Neural cell (in vitro differentiated cells): ENCODE measurements around the gene TECPR1. TPM values are rescaled to one million over a fixed set of nuclear protein-coding genes. Genes with fewer than 3 reads are reported as not detected.

Experiments used
- H2AFZ ChIP-seq: fragments of 200-600, 300-800 bp; sonication (generic), shearing (Covaris generic); 2 replicates; pipeline ENCODE4 v1.6.0; 2014; ENCODE audit warnings: low read depth, mild to moderate bottlenecking, antibody characterized with exemption, low read length, moderate library complexity
- H3F3A ChIP-seq: fragments of 200-600 bp; shearing (Covaris generic); 2 replicates; pipeline ENCODE4 v1.6.1; 2016; ENCODE audit warnings: mild to moderate bottlenecking, moderate library complexity, mixed read lengths, antibody characterized with exemption, low read length; ENCODE audit not compliant: insufficient read depth, poor library complexity, severe bottlenecking
- H3K27ac ChIP-seq: fragments of 200-600, 300-800 bp; sonication (generic), shearing (Covaris generic); 2 replicates; pipeline ENCODE4 v1.5.1; 2014; ENCODE audit warnings: mild to moderate bottlenecking, low read length, moderate library complexity
- H3K27me3 ChIP-seq: fragments of 300-800, 200-600 bp; sonication (generic), shearing (Covaris generic); 2 replicates; pipeline ENCODE4 v1.6.0; 2014; ENCODE audit warnings: mild to moderate bottlenecking, low read depth, low read length, moderate library complexity; ENCODE audit not compliant: insufficient read depth
- H3K36me3 ChIP-seq: fragments of 300-800, 200-600 bp; sonication (generic), shearing (Covaris generic); 2 replicates; pipeline ENCODE4 v1.5.1; 2014; ENCODE audit warnings: mild to moderate bottlenecking, antibody characterized with exemption, low read length, moderate library complexity; ENCODE audit not compliant: insufficient read depth
- H3K4me2 ChIP-seq: fragments of 300-800, 200-600 bp; sonication (generic), shearing (Covaris generic); 2 replicates; pipeline ENCODE4 v1.6.0; 2014; ENCODE audit warnings: mild to moderate bottlenecking, low read length
- H3K4me3 ChIP-seq: fragments of 300-800, 200-600 bp; sonication (generic), shearing (Covaris generic); 2 replicates; pipeline ENCODE4 v1.5.1; 2014; ENCODE audit warnings: mild to moderate bottlenecking, low read length, moderate library complexity
- H3K79me2 ChIP-seq: fragments of 200-600 bp; shearing (Covaris generic); replicated peaks from 2 replicates; pipeline ENCODE4 v1.6.0; 2014; ENCODE audit warnings: mild to moderate bottlenecking, low read length, moderate library complexity; ENCODE audit not compliant: insufficient read depth
- H3K9ac ChIP-seq: fragments of 300-800, 200-600 bp; sonication (generic), shearing (Covaris generic); 2 replicates; pipeline ENCODE4 v1.6.1; 2016; ENCODE audit warnings: mild to moderate bottlenecking, low read length, mixed read lengths
- H3K9me2 ChIP-seq: fragments of 200-600 bp; shearing (Covaris generic); 2 replicates; pipeline ENCODE4 v1.6.1; 2016; ENCODE audit warnings: mild to moderate bottlenecking, low read length, mixed read lengths; ENCODE audit not compliant: insufficient read depth
- H3K9me3 ChIP-seq: fragments of 200-600, 300-800 bp; sonication (generic), shearing (Covaris generic); 2 replicates; pipeline ENCODE4 v1.6.1; 2016; ENCODE audit warnings: mild to moderate bottlenecking, mixed run types, low read length, moderate library complexity, mixed read lengths
- H4K20me1 ChIP-seq: fragments of 200-600 bp; shearing (Covaris generic); 2 replicates; pipeline ENCODE4 v1.6.1; 2016; ENCODE audit warnings: mild to moderate bottlenecking, mixed run types; ENCODE audit not compliant: insufficient read depth
- CTCF ChIP-seq: fragments of 450-650 bp; IDR thresholded peaks from 2 replicates; pipeline ENCODE4 v1.5.1; 2014; ENCODE audit warnings: antibody characterized with exemption, mild to moderate bottlenecking, moderate library complexity; ENCODE audit not compliant: poor library complexity, severe bottlenecking
- EP300 ChIP-seq: fragments of 450-650 bp; conservative IDR thresholded peaks from 2 replicates; pipeline ENCODE4 v1.6.1; 2014; ENCODE audit warnings: antibody characterized with exemption, mild to moderate bottlenecking, moderate library complexity; ENCODE audit not compliant: poor library complexity, severe bottlenecking
- EZH2 ChIP-seq: fragments of 200-600, 300-800 bp; shearing (Covaris generic), sonication (generic); IDR thresholded peaks from 2 replicates; pipeline ENCODE4 v1.6.1; 2014; ENCODE audit warnings: antibody characterized with exemption, low read length, borderline replicate concordance, mild to moderate bottlenecking; ENCODE audit not compliant: insufficient read depth, poor library complexity, severe bottlenecking
- MXI1 ChIP-seq: fragments of 450-650 bp; conservative IDR thresholded peaks from 2 replicates; pipeline ENCODE4 v1.6.1; 2014; ENCODE audit warnings: antibody characterized with exemption, mild to moderate bottlenecking; ENCODE audit not compliant: poor library complexity, severe bottlenecking
- POLR2AphosphoS5 ChIP-seq: IDR thresholded peaks from 2 replicates; pipeline ENCODE4 v1.6.1; 2012
- RAD21 ChIP-seq: fragments of 450-650 bp; conservative IDR thresholded peaks from 2 replicates; pipeline ENCODE4 v1.6.1; 2014; ENCODE audit warnings: antibody characterized with exemption, mild to moderate bottlenecking, moderate library complexity
- REST ChIP-seq: IDR thresholded peaks from 2 replicates; pipeline ENCODE4 v1.6.1; 2012; ENCODE audit warnings: borderline replicate concordance
- SMC3 ChIP-seq: fragments of 450-650 bp; conservative IDR thresholded peaks from 2 replicates; pipeline ENCODE4 v1.6.1; 2014; ENCODE audit warnings: antibody characterized with exemption, mild to moderate bottlenecking, moderate library complexity; ENCODE audit not compliant: poor library complexity
- TAF1 ChIP-seq: IDR thresholded peaks from 2 replicates; pipeline ENCODE4 v1.6.1; 2012; ENCODE audit warnings: low read depth
- polyA plus RNA-seq: library from polyadenylated mRNA; depleted of rRNA; stranded (reverse); fragments of >200 nt; gene quantifications from 2 replicates; pipeline ENCODE4 v1.2.3, GENCODE V29; 2014

Gene TECPR1
- polyA plus RNA-seq, 1 donor from 2014 or later, result 46.6 TPM

GRCh38 chr7:98193474-98194180, 58.4 kb downstream of the TECPR1 start:
- Histone ChIP-seq H3K36me3 (no peaks in the 10 kb centered on the region), H3K27ac (no peak overlapping the region), H3K79me2 (no peaks in the 10 kb centered on the region), H3F3A (no peaks in the 10 kb centered on the region), H2AFZ (no peak overlapping the region), H3K9me3 (no peaks in the 10 kb centered on the region), H4K20me1 (no peaks in the 10 kb centered on the region), H3K9ac (no peak overlapping the region), H3K27me3 (no peaks in the 10 kb centered on the region), H3K4me3 (no peak overlapping the region), H3K4me2 (no peak overlapping the region), H3K9me2 (no peaks in the 10 kb centered on the region)
- TF ChIP-seq RAD21 (no peak), MXI1 (no peak), REST (no peak), SMC3 (no peak), CTCF (no peak), TAF1 (no peak), EP300 (no peak), POLR2AphosphoS5 (no peak), EZH2 (no peak)

- Histone ChIP-seq H3K36me3 (no peaks in the 10 kb centered on the region), H3K79me2 (no peaks in the 10 kb centered on the region), H3F3A (no peaks in the 10 kb centered on the region), H3K4me2 (no peak overlapping the region), H3K27me3 (no peaks in the 10 kb centered on the region), H3K9me2 (no peaks in the 10 kb centered on the region), H3K27ac (no peak overlapping the region), H3K9me3 (no peaks in the 10 kb centered on the region), H2AFZ (no peak overlapping the region), H3K9ac (no peak overlapping the region), H3K4me3 (no peak overlapping the region), H4K20me1 (no peaks in the 10 kb centered on the region)
- no peak for TF ChIP-seq POLR2AphosphoS5
- TF ChIP-seq SMC3, result no peak
- TF ChIP-seq CTCF, result no peak
- no peak for TF ChIP-seq RAD21
- TF ChIP-seq MXI1, result no peak
- no peak for TF ChIP-seq EZH2
- TF ChIP-seq EP300, result no peak
- TF ChIP-seq TAF1, result no peak
- no peak for TF ChIP-seq REST
Measured at GRCh38 chr7:98192781-98193457, 59.1 kb downstream of the TECPR1 start.
